GM12878 (cell line): ENCODE data around the gene SPTBN1. TPM values are rescaled to one million over a fixed set of nuclear protein-coding genes. Genes with fewer than 3 reads are reported as not detected.

ENCODE experiments used
- ATF7 ChIP-seq: fragments of 450-650 bp; IDR thresholded peaks from 2 replicates; pipeline ENCODE4 v1.6.1; 2016; ENCODE audit warnings: low read depth, mild to moderate bottlenecking
- CHD1 ChIP-seq: IDR thresholded peaks from 2 replicates; pipeline ENCODE4 v1.6.1; 2012; ENCODE audit warnings: low read depth, low read length, improper control_type of control experiment
- GATAD2B ChIP-seq: fragments of 450-650 bp; conservative IDR thresholded peaks from 2 replicates; pipeline ENCODE4 v1.6.1; 2017; ENCODE audit warnings: low read depth, mild to moderate bottlenecking, moderate library complexity
- STAT1 ChIP-seq: fragments of 450-650 bp; conservative IDR thresholded peaks from 2 replicates; pipeline ENCODE4 v1.6.1; 2014; ENCODE audit warnings: antibody characterized with exemption, mild to moderate bottlenecking
- polyA plus RNA-seq, 11 experiments: library from polyadenylated mRNA; depleted of rRNA in 4 of 11; unstranded in 6 of 11; stranded (reverse) in 5 of 11; fragments of >200 nt; fragmentation: Nextera tagmentation in 4 of 11; fragmentation: Illumina TruSeq in 1 of 11; extraction: Ambion mirVana in 4 of 11; extraction: Trizol in 1 of 11; gene quantifications; 1 replicate in 1 of 11; 2 replicates in 10 of 11; pipeline versions ENCODE4 v1.2.1 to v1.2.3, GENCODE V29; 2011 to 2016; ENCODE audit warnings: inconsistent platforms in 2 of 11, missing spikeins in 2 of 11, low read depth in 1 of 11
- total RNA-seq, 4 experiments: library from RNA; depleted of rRNA in 3 of 4; stranded (reverse); fragments of >200 nt in 3 of 4; fragmentation: Illumina TruSeq in 1 of 4; extraction: Trizol in 1 of 4; gene quantifications; 2 replicates each; pipeline versions ENCODE4 v1.2.1 to v1.2.3, GENCODE V29; 2013 to 2021
- TF ChIP-seq, protein P1 (sequence below): fragments of 450-650 bp; IDR thresholded peaks from 2 replicates; pipeline ENCODE4 v1.6.1; 2017; ENCODE audit warnings: mild to moderate bottlenecking, moderate library complexity
- TF ChIP-seq, protein P2 (sequence below): IDR thresholded peaks from 2 replicates; pipeline ENCODE4 v1.6.1; 2011; ENCODE audit warnings: mild to moderate bottlenecking, low read depth, low read length, moderate library complexity; ENCODE audit not compliant: insufficient replicate concordance
- TF ChIP-seq, protein P3 (sequence below): fragments of 450-650 bp; IDR thresholded peaks from 2 replicates; pipeline ENCODE4 v1.6.1; 2014; ENCODE audit warnings: mild to moderate bottlenecking
- TF ChIP-seq, protein P4 (sequence below): IDR thresholded peaks from 2 replicates; pipeline ENCODE4 v1.6.1; 2011; ENCODE audit warnings: borderline replicate concordance, low read depth, mild to moderate bottlenecking, moderate library complexity, mixed read lengths, low read length; ENCODE audit not compliant: insufficient read depth; ENCODE audit errors: extremely low read length

SPTBN1 gene
- total and polyA plus RNA-seq, 10 of the 15 experiments (the other 5 are each of a cell fraction or from before 2014, with no cell fraction given): 20.6 to 154 (median 76.7) TPM

DNA sequence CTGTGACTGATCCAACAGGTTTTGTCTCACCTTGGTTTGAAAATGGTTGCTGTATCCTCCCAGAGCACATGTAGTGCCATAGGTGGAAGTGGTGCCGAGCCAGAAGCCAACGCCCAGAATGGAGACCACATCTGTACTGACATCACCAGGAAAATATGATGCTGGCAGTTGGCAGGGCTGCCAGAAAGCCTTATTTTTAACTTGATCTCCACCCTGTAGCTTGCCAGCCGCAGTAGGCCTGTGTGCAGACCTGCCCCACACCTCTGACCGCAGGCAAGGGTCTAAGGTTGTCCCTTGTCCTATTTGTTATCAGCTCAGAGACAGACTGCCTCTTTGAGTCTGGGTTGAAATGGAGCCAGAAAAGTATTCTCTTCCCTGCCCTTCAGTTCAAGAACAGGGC is 143.8 kb downstream of the SPTBN1 start (continued):
- TF ChIP-seq, protein P1, sequence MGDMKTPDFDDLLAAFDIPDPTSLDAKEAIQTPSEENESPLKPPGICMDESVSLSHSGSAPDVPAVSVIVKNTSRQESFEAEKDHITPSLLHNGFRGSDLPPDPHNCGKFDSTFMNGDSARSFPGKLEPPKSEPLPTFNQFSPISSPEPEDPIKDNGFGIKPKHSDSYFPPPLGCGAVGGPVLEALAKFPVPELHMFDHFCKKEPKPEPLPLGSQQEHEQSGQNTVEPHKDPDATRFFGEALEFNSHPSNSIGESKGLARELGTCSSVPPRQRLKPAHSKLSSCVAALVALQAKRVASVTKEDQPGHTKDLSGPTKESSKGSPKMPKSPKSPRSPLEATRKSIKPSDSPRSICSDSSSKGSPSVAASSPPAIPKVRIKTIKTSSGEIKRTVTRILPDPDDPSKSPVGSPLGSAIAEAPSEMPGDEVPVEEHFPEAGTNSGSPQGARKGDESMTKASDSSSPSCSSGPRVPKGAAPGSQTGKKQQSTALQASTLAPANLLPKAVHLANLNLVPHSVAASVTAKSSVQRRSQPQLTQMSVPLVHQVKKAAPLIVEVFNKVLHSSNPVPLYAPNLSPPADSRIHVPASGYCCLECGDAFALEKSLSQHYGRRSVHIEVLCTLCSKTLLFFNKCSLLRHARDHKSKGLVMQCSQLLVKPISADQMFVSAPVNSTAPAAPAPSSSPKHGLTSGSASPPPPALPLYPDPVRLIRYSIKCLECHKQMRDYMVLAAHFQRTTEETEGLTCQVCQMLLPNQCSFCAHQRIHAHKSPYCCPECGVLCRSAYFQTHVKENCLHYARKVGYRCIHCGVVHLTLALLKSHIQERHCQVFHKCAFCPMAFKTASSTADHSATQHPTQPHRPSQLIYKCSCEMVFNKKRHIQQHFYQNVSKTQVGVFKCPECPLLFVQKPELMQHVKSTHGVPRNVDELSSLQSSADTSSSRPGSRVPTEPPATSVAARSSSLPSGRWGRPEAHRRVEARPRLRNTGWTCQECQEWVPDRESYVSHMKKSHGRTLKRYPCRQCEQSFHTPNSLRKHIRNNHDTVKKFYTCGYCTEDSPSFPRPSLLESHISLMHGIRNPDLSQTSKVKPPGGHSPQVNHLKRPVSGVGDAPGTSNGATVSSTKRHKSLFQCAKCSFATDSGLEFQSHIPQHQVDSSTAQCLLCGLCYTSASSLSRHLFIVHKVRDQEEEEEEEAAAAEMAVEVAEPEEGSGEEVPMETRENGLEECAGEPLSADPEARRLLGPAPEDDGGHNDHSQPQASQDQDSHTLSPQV: no peak
- TF ChIP-seq GATAD2B (no peak), CHD1 (no peak), STAT1 (no peak), ATF7 (no peak)
- TF ChIP-seq, protein P2, sequence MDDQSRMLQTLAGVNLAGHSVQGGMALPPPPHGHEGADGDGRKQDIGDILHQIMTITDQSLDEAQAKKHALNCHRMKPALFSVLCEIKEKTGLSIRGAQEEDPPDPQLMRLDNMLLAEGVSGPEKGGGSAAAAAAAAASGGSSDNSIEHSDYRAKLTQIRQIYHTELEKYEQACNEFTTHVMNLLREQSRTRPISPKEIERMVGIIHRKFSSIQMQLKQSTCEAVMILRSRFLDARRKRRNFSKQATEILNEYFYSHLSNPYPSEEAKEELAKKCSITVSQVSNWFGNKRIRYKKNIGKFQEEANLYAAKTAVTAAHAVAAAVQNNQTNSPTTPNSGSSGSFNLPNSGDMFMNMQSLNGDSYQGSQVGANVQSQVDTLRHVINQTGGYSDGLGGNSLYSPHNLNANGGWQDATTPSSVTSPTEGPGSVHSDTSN: no peak
- TF ChIP-seq, protein P3, sequence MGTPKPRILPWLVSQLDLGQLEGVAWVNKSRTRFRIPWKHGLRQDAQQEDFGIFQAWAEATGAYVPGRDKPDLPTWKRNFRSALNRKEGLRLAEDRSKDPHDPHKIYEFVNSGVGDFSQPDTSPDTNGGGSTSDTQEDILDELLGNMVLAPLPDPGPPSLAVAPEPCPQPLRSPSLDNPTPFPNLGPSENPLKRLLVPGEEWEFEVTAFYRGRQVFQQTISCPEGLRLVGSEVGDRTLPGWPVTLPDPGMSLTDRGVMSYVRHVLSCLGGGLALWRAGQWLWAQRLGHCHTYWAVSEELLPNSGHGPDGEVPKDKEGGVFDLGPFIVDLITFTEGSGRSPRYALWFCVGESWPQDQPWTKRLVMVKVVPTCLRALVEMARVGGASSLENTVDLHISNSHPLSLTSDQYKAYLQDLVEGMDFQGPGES: no peak
- TF ChIP-seq, protein P4, sequence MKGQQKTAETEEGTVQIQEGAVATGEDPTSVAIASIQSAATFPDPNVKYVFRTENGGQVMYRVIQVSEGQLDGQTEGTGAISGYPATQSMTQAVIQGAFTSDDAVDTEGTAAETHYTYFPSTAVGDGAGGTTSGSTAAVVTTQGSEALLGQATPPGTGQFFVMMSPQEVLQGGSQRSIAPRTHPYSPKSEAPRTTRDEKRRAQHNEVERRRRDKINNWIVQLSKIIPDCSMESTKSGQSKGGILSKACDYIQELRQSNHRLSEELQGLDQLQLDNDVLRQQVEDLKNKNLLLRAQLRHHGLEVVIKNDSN: no peak
